Osteocyte (in vitro differentiated cells): ENCODE results near the gene TBL3. TPM values are rescaled to one million over a fixed set of nuclear protein-coding genes. Genes with fewer than 3 reads are reported as not detected.
A peak's percentile ranks its signal among the peaks of the same experiment; 100 is the strongest.
"Not testable (repeated sequence)": the region's sequence is repeated elsewhere in the genome, so short reads cannot be mapped to it uniquely, and the experiment has no call there.

Source experiments
- DNase-seq: peaks from one replicate; pipeline ENCODE4 v3.0.0; 2021; ENCODE audit warnings: mixed read lengths; ENCODE audit not compliant: unreplicated experiment; ENCODE audit errors: extremely low spot score
- H3K27ac Mint-ChIP-seq: one replicate; pipeline ENCODE4 v1.8.0; 2021; ENCODE audit warnings: mild to moderate bottlenecking, mixed read lengths; ENCODE audit not compliant: unreplicated experiment
- H3K27me3 Mint-ChIP-seq: one replicate; pipeline ENCODE4 v1.8.0; 2021; ENCODE audit warnings: mixed read lengths; ENCODE audit not compliant: unreplicated experiment
- H3K36me3 Mint-ChIP-seq: one replicate; pipeline ENCODE4 v1.8.0; 2021; ENCODE audit warnings: mixed read lengths; ENCODE audit not compliant: unreplicated experiment
- H3K4me1 Mint-ChIP-seq: one replicate; pipeline ENCODE4 v1.8.0; 2021; ENCODE audit warnings: mixed read lengths; ENCODE audit not compliant: unreplicated experiment
- H3K4me3 Mint-ChIP-seq: one replicate; pipeline ENCODE4 v1.8.0; 2021; ENCODE audit warnings: mild to moderate bottlenecking, moderate library complexity, mixed read lengths; ENCODE audit not compliant: unreplicated experiment
- H3K9me3 Mint-ChIP-seq: one replicate; pipeline ENCODE4 v1.8.0; 2021; ENCODE audit warnings: mixed read lengths; ENCODE audit not compliant: unreplicated experiment
- total RNA-seq: library from RNA; stranded (reverse); gene quantifications from 2 replicates; pipeline ENCODE4 v1.2.1, GENCODE V29; 2021
- TF ChIP-seq, protein P1 (sequence below): fragments of 200-600 bp; sonication (generic); IDR thresholded peaks from 2 replicates; pipeline ENCODE4 v1.5.0; 2021; ENCODE audit warnings: antibody characterized with exemption, mild to moderate bottlenecking, moderate library complexity

The TBL3 gene
- total RNA-seq, 1 donor from 2014 or later = 32.0 TPM

- peaks cover 42% of the 10 kb centered on the region for H3K4me1 Mint-ChIP-seq
- no peaks in the 10 kb centered on the region for H3K9me3 Mint-ChIP-seq
- no peak for DNase-seq
Measured at GRCh38 chr16:2008631-2009163, 36.8 kb downstream of the TBL3 start.

GRCh38 chr16:2009164-2009711 lies 37.4 kb downstream of the TBL3 start:
- TF ChIP-seq, protein P1, sequence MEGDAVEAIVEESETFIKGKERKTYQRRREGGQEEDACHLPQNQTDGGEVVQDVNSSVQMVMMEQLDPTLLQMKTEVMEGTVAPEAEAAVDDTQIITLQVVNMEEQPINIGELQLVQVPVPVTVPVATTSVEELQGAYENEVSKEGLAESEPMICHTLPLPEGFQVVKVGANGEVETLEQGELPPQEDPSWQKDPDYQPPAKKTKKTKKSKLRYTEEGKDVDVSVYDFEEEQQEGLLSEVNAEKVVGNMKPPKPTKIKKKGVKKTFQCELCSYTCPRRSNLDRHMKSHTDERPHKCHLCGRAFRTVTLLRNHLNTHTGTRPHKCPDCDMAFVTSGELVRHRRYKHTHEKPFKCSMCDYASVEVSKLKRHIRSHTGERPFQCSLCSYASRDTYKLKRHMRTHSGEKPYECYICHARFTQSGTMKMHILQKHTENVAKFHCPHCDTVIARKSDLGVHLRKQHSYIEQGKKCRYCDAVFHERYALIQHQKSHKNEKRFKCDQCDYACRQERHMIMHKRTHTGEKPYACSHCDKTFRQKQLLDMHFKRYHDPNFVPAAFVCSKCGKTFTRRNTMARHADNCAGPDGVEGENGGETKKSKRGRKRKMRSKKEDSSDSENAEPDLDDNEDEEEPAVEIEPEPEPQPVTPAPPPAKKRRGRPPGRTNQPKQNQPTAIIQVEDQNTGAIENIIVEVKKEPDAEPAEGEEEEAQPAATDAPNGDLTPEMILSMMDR = no peak
- Mint-ChIP-seq H3K36me3 (no peaks in the 10 kb centered on the region), H3K27me3 (no peaks in the 10 kb centered on the region), H3K4me3 (peak overlapping the region; percentile 75), H3K4me1 (peaks cover 38% of the 10 kb centered on the region), H3K27ac (peak overlapping the region; percentile 73), H3K9me3 (no peaks in the 10 kb centered on the region)
- no peak for DNase-seq

More at GRCh38 chr16:2008631-2009163, 36.8 kb downstream of the TBL3 start:
- Mint-ChIP-seq H3K27me3 (no peaks in the 10 kb centered on the region), H3K36me3 (no peaks in the 10 kb centered on the region), H3K27ac (peak overlapping the region; percentile 73), H3K4me3 (peak overlapping the region; percentile 75)
- TF ChIP-seq, protein P1 = no peak

DNA sequence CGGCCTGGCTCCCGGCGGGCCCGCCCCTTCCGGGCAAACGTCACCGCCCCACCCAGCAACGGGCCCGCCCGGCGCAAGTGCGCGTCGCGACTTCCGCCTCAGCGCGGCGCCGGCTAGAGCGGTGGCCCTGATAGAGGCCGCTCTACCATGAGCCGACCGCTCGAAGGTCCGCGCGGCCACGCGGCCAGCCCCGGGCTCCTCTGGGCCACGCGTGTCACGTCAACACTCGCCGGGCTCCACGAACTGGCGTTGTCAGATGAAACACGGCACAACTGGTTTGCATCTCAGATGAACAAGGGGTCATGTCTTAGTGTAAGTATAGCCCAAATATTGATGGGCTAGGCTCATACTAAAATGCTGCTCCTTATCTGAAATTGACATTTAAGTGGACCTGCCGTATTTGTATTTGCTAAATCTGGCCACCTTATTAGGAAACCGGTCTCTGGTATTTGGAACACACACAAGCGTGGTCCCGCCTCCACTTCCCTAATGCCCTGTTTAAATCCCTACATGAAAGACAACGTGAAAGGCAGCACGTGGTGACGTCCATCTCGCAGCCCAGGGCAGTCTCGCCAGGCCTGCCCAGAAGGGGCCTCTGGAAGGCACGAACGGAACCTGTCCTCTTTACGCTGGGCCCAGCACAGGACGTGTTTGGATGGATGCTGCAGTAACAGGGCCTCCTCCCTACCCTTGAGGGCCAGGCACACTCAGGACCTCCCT lies 38.1 kb downstream of the TBL3 start, which contains the start of gene ZNF598:
Gene ZNF598 (minus strand): TSS at position 31 of the 720 bp plus-strand sequence.
- peak; percentile 92 for DNase-seq
- no peaks in the 10 kb centered on the region for H3K27me3 Mint-ChIP-seq
- TF ChIP-seq, protein P1 = peak; percentile 11

GRCh38 chr16:2011726-2012125 lies 39.9 kb downstream of the TBL3 start:
- not testable (repeated sequence) for H3K9me3 Mint-ChIP-seq, H3K4me3 Mint-ChIP-seq, H3K36me3 Mint-ChIP-seq, DNase-seq, H3K27me3 Mint-ChIP-seq, H3K27ac Mint-ChIP-seq
- H3K4me1 Mint-ChIP-seq = peaks cover 36% of the 10 kb centered on the region

More for the DNA sequence above, 38.1 kb downstream of the TBL3 start, which contains the start of gene ZNF598:
- Mint-ChIP-seq H3K27ac (peak within 1 kb of the TSS; percentile 91), H3K9me3 (no peaks in the 10 kb centered on the region), H3K4me3 (peak within 1 kb of the TSS; percentile 88), H3K36me3 (no peaks in the 10 kb centered on the region), H3K4me1 (peaks cover 34% of the 10 kb centered on the region)

DNA sequence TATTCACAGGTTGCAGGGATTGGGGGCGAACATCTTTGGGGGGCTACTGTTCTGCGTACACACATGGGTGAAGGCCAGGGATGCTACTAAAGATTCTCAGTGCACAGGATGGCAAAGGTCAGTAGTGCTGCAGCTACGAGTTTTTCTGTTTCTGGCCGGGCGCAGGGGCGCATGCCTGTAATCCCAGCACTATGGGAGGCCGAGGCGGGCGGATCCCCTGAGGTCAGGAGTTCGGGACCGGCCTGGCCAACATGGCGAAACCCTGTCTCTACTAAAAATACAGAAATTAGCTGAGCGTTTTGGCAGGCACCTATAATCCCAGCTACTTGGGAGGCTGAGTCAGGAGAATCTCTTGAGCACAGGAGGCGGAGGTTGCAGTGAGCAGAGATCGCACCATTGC lies 41.7 kb downstream of the TBL3 start:
- TF ChIP-seq, protein P1 = no peak
- H3K27ac Mint-ChIP-seq = no peak overlapping the region
- H3K4me3 Mint-ChIP-seq = no peak overlapping the region
- no peaks in the 10 kb centered on the region for H3K36me3 Mint-ChIP-seq
- no peaks in the 10 kb centered on the region for H3K9me3 Mint-ChIP-seq
- no peaks in the 10 kb centered on the region for H3K27me3 Mint-ChIP-seq
- DNase-seq = no peak
- H3K4me1 Mint-ChIP-seq = peaks cover 18% of the 10 kb centered on the region
